SK-N-MC (cell line): ENCODE results near the gene ZNF638.

Experiments used
- FOXP2 ChIP-seq: optimal IDR thresholded peaks from 2 replicates; pipeline ENCODE3; 2011; ENCODE audit warnings: mild to moderate bottlenecking, moderate library complexity; ENCODE audit not compliant: insufficient read depth; ENCODE audit errors: extremely low read length, control extremely low read depth
- POLR2AphosphoS5 ChIP-seq: IDR thresholded peaks from 2 replicates; pipeline ENCODE4 v1.6.1; 2012; ENCODE audit warnings: mild to moderate bottlenecking, low read depth, low read length, borderline replicate concordance

GRCh38 chr2:71460056-71460455 is 128.5 kb downstream of the ZNF638 start:
- TF ChIP-seq FOXP2 (no peak), POLR2AphosphoS5 (no peak)
